H9 (cell line): ENCODE measurements around the gene OR5K1. TPM values are rescaled to one million over a fixed set of nuclear protein-coding genes. Genes with fewer than 3 reads are reported as not detected.

Source experiments
- DNase-seq: peaks from one replicate; pipeline ENCODE4 v3.0.0-alpha.2; 2017
- H2AFZ ChIP-seq: one replicate; pipeline ENCODE4 v1.6.1; 2013; ENCODE audit warnings: mild to moderate bottlenecking, low read length, control low read depth, moderate library complexity
- H2AK5ac ChIP-seq: 2 replicates; pipeline ENCODE4 v1.6.1; 2013; ENCODE audit warnings: low read length, control low read depth, mixed read lengths; ENCODE audit not compliant: insufficient read length
- H2BK120ac ChIP-seq: one replicate; pipeline ENCODE4 v1.6.1; 2013; ENCODE audit warnings: low read depth, mild to moderate bottlenecking, low read length, control low read depth, inconsistent platforms; ENCODE audit not compliant: poor library complexity, severe bottlenecking
- H2BK12ac ChIP-seq: 2 replicates; pipeline ENCODE4 v1.6.1; 2013; ENCODE audit warnings: low read length, control low read depth, mixed read lengths, low read depth; ENCODE audit not compliant: insufficient read length
- H2BK15ac ChIP-seq: 2 replicates; pipeline ENCODE4 v1.6.1; 2013; ENCODE audit warnings: low read depth, low read length, control low read depth
- H2BK20ac ChIP-seq: one replicate; pipeline ENCODE4 v1.6.1; 2013; ENCODE audit warnings: low read depth, mild to moderate bottlenecking, low read length, control low read depth, inconsistent platforms; ENCODE audit not compliant: poor library complexity, severe bottlenecking
- H2BK5ac ChIP-seq: 2 replicates; pipeline ENCODE4 v1.6.1; 2013; ENCODE audit warnings: low read length, control low read depth, mixed read lengths; ENCODE audit not compliant: insufficient read length
- H3K14ac ChIP-seq: 2 replicates; pipeline ENCODE4 v1.6.1; 2013; ENCODE audit warnings: low read length, control low read depth; ENCODE audit not compliant: insufficient read depth
- H3K18ac ChIP-seq: 2 replicates; pipeline ENCODE4 v1.6.1; 2013; ENCODE audit warnings: low read depth, mild to moderate bottlenecking, mixed read lengths, low read length, control low read depth; ENCODE audit not compliant: insufficient read length
- H3K23ac ChIP-seq: 2 replicates; pipeline ENCODE4 v1.6.1; 2013; ENCODE audit warnings: low read length, control low read depth, mixed read lengths, low read depth; ENCODE audit not compliant: insufficient read length
- H3K23me2 ChIP-seq: 2 replicates; pipeline ENCODE4 v1.6.1; 2013; ENCODE audit warnings: low read depth, mild to moderate bottlenecking, mixed read lengths, low read length, control low read depth; ENCODE audit not compliant: insufficient read length, poor library complexity, severe bottlenecking
- H3K27ac ChIP-seq: 2 replicates; pipeline ENCODE4 v1.5.1; 2013; ENCODE audit warnings: low read length, control low read depth, mixed read lengths, low read depth; ENCODE audit not compliant: insufficient read length
- H3K27me3 ChIP-seq: 2 replicates; pipeline ENCODE4 v1.6.1; 2013; ENCODE audit warnings: low read length, control low read depth, inconsistent platforms; ENCODE audit not compliant: insufficient read depth
- H3K4ac ChIP-seq: 2 replicates; pipeline ENCODE4 v1.6.1; 2013; ENCODE audit warnings: low read depth, mild to moderate bottlenecking, control low read depth, inconsistent platforms, low read length, moderate library complexity
- H3K4me1 ChIP-seq: 2 replicates; pipeline ENCODE4 v1.6.1; 2013; ENCODE audit warnings: low read length, control low read depth, inconsistent platforms; ENCODE audit not compliant: insufficient read depth
- H3K4me2 ChIP-seq: 2 replicates; pipeline ENCODE4 v1.6.1; 2013; ENCODE audit warnings: low read length, control low read depth, mixed read lengths; ENCODE audit not compliant: insufficient read length, insufficient read depth
- H3K56ac ChIP-seq: 2 replicates; pipeline ENCODE4 v1.6.1; 2013; ENCODE audit warnings: low read depth, mild to moderate bottlenecking, mixed read lengths, low read length, control low read depth; ENCODE audit not compliant: insufficient read length
- H3K79me1 ChIP-seq: 2 replicates; pipeline ENCODE4 v1.6.1; 2013; ENCODE audit warnings: low read depth, mild to moderate bottlenecking, moderate library complexity, low read length, control low read depth, inconsistent platforms; ENCODE audit not compliant: insufficient read depth, poor library complexity, severe bottlenecking
- H3K79me2 ChIP-seq: 2 replicates; pipeline ENCODE4 v1.6.1; 2013; ENCODE audit warnings: low read length, control low read depth, inconsistent platforms; ENCODE audit not compliant: insufficient read depth
- H3K9ac ChIP-seq: 2 replicates; pipeline ENCODE4 v1.6.1; 2013; ENCODE audit warnings: low read length, control low read depth, mixed read lengths; ENCODE audit not compliant: insufficient read length; ENCODE audit errors: extremely low read depth
- H3K9me3 ChIP-seq: one replicate; pipeline ENCODE4 v1.6.1; 2013; ENCODE audit warnings: low read depth, low read length, inconsistent platforms; ENCODE audit not compliant: control insufficient read depth
- H3T11ph ChIP-seq: one replicate; pipeline ENCODE4 v1.6.1; 2013; ENCODE audit warnings: mild to moderate bottlenecking, low read length, control low read depth, inconsistent platforms
- H4K20me1 ChIP-seq: one replicate; pipeline ENCODE4 v1.6.1; 2013; ENCODE audit not compliant: control insufficient read depth, insufficient read length, insufficient read depth
- H4K5ac ChIP-seq: 2 replicates; pipeline ENCODE4 v1.6.1; 2013; ENCODE audit warnings: low read depth, mild to moderate bottlenecking, mixed read lengths, low read length, control low read depth; ENCODE audit not compliant: insufficient read length
- H4K8ac ChIP-seq: replicated peaks from 2 replicates; pipeline ENCODE4 v1.6.1; 2013; ENCODE audit warnings: low read length, control low read depth, mixed read lengths, low read depth; ENCODE audit not compliant: insufficient read length
- H4K91ac ChIP-seq: 2 replicates; pipeline ENCODE4 v1.6.1; 2013; ENCODE audit warnings: low read depth, mild to moderate bottlenecking, moderate library complexity, mixed read lengths, low read length, control low read depth; ENCODE audit not compliant: insufficient read length
- H3K27ac Mint-ChIP-seq, 3 experiments: 2 replicates in 2 of 3; 3 replicates in 1 of 3; pipeline ENCODE4 v1.8.0; 2020 to 2021; ENCODE audit warnings: mixed read lengths in 3 of 3, mild to moderate bottlenecking in 1 of 3, moderate library complexity in 1 of 3
- H3K27me3 Mint-ChIP-seq: 2 replicates; pipeline ENCODE4 v1.8.0; 2021; ENCODE audit warnings: low read depth, mild to moderate bottlenecking, moderate library complexity, mixed read lengths
- H3K36me3 Mint-ChIP-seq, 3 experiments: 2 replicates in 2 of 3; 3 replicates in 1 of 3; pipeline ENCODE4 v1.8.0; 2020 to 2021; ENCODE audit warnings: low read depth in 3 of 3, mixed read lengths in 3 of 3; ENCODE audit not compliant: insufficient read depth in 1 of 3
- H3K4me1 Mint-ChIP-seq, 2 experiments: 2 replicates each; pipeline ENCODE4 v1.8.0; 2020; ENCODE audit warnings: mixed read lengths in 2 of 2
- H3K4me3 Mint-ChIP-seq, 2 experiments: 2 replicates in 1 of 2; 3 replicates in 1 of 2; pipeline ENCODE4 v1.8.0; 2020 to 2021; ENCODE audit warnings: mild to moderate bottlenecking in 2 of 2, mixed read lengths in 2 of 2, moderate library complexity in 1 of 2
- H3K9me3 Mint-ChIP-seq, 2 experiments: 2 replicates in 1 of 2; 3 replicates in 1 of 2; pipeline ENCODE4 v1.8.0; 2020; ENCODE audit warnings: mild to moderate bottlenecking in 2 of 2, mixed read lengths in 2 of 2, moderate library complexity in 1 of 2
- CTCF ChIP-seq: fragments of 200-600 bp; sonication (generic); conservative IDR thresholded peaks from 3 replicates; pipeline ENCODE4 v1.8.0; 2021; ENCODE audit warnings: antibody characterized with exemption, mild to moderate bottlenecking
- WGBS: extraction: QIAGEN DNeasy Blood & Tissue Kit; methylation state at CpG from one replicate; pipeline ENCODE4 v1.1.7; 2013; ENCODE audit warnings: missing lambda C conversion rate, low lambda C conversion rate, mixed read lengths; ENCODE audit not compliant: insufficient read length; ENCODE audit errors: extremely low coverage; 5-methylcytosine and 5-hydroxymethylcytosine counted together
- total RNA-seq: library from RNA; stranded (reverse); gene quantifications from 2 replicates; pipeline ENCODE4 v1.2.1, GENCODE V29; 2021

The OR5K1 gene
- total RNA-seq, 1 experiment from 2014 or later = not detected

GRCh38 chr3:98512576-98512975 lies 49.6 kb downstream of the OR5K1 start:
- no peak overlapping the region for H3K4me2 ChIP-seq
- no peak for TF ChIP-seq CTCF
- no peak overlapping the region; a peak in 1 of 7 replicates for H3K27ac Mint-ChIP-seq
- no peak overlapping the region for H4K91ac ChIP-seq
- H3K4me3 Mint-ChIP-seq = no peak overlapping the region
- H3K14ac ChIP-seq = no peak overlapping the region
- H3K79me2 ChIP-seq = no peaks in the 10 kb centered on the region
- H3K27ac ChIP-seq = no peak overlapping the region
- H2BK12ac ChIP-seq = no peak overlapping the region
- no peaks in the 10 kb centered on the region for H3K27me3 ChIP-seq
- no peaks in the 10 kb centered on the region for H3K9me3 Mint-ChIP-seq
- peaks cover 0 to 5% of the 10 kb centered on the region in 2 experiments; a peak in 1 of 4 replicates for H3K4me1 Mint-ChIP-seq
- H4K5ac ChIP-seq = no peak overlapping the region
- H3K23ac ChIP-seq = no peak overlapping the region
- no peak overlapping the region for H3T11ph ChIP-seq
- H3K56ac ChIP-seq = no peak overlapping the region
- H4K8ac ChIP-seq = no peak overlapping the region
- H3K9me3 ChIP-seq = no peaks in the 10 kb centered on the region
- H2BK5ac ChIP-seq = no peak overlapping the region
- H2BK120ac ChIP-seq = no peak overlapping the region
- no peaks in the 10 kb centered on the region for H3K23me2 ChIP-seq
- no peak overlapping the region for H3K18ac ChIP-seq
- peaks cover 2% of the 10 kb centered on the region; the same call in 1 of the 2 replicates for H3K4me1 ChIP-seq
- WGBS = no CpG with 5 or more reads among the region's 4 CpGs
- no peak for DNase-seq
- H4K20me1 ChIP-seq = no peaks in the 10 kb centered on the region
- H3K27me3 Mint-ChIP-seq = no peaks in the 10 kb centered on the region
- peaks cover 5 to 18% (median 15%) of the 10 kb centered on the region in 3 experiments; a peak in 5 of 7 replicates for H3K36me3 Mint-ChIP-seq
- no peak overlapping the region for H2AK5ac ChIP-seq
- H2AFZ ChIP-seq = no peak overlapping the region
- H3K9ac ChIP-seq = no peak overlapping the region
- no peaks in the 10 kb centered on the region for H3K79me1 ChIP-seq
- no peak overlapping the region for H2BK15ac ChIP-seq
- no peak overlapping the region for H2BK20ac ChIP-seq
- H3K4ac ChIP-seq = no peak overlapping the region
